A549 (cell line): ENCODE data around the gene SMARCA5. TPM values are rescaled to one million over a fixed set of nuclear protein-coding genes. Genes with fewer than 3 reads are reported as not detected.

ENCODE experiments used
- ATAC-seq, 2 experiments: fragments of 200-7000 bp in 1 of 2; fragments of >200 bp in 1 of 2; cut with Nextera tagmentation in 1 of 2; cut with Tn5 transposase in 1 of 2; 3 replicates each; pipeline versions ENCODE4 v1.8.0 to v1.9.1; 2018 to 2020; ENCODE audit warnings: mild to moderate bottlenecking in 1 of 2, moderate library complexity in 1 of 2
- CTCF ChIA-PET: fragments of 300-600 bp; sonication (Branson Sonifier 250); formaldehyde crosslinking; extraction: SDS; loops from one replicate; lab custom pipeline; 2021; ENCODE audit warnings: antibody characterized with exemption, inconsistent platforms; lab: Yijun Ruan, JAX
- POLR2A ChIA-PET: fragments of 350-600 bp; formaldehyde crosslinking; extraction: SDS; loops from one replicate; lab custom pipeline; 2021; ENCODE audit warnings: antibody characterized with exemption, inconsistent platforms; lab: Yijun Ruan, JAX
- DNase-seq, 2 experiments: peaks; one replicate each; pipeline versions ENCODE4 v3.0.0 to v3.0.0-alpha.2; 2011 to 2016; ENCODE audit warnings: low read depth in 1 of 2, low spot score in 1 of 2
- FAIRE-seq: peaks from 2 replicates; lab custom pipeline; 2011; peaks lifted over from hg19 to GRCh38; lab: Jason Lieb, UNC
- H3K27ac ChIP-seq, 2 experiments: fragments of >200 bp; sonication (Bioruptor Twin); formaldehyde crosslinking; 3 replicates each; pipeline ENCODE4 v1.5.1; 2016 to 2017
- H3K4me1 ChIP-seq: fragments of >200 bp; sonication (Bioruptor Twin); formaldehyde crosslinking; 3 replicates; pipeline ENCODE4 v1.6.1; 2016
- H3K4me2 ChIP-seq: fragments of >200 bp; sonication (Bioruptor Twin); formaldehyde crosslinking; 3 replicates; pipeline ENCODE4 v1.6.1; 2016
- H3K4me3 ChIP-seq: fragments of >200 bp; sonication (Bioruptor Twin); formaldehyde crosslinking; 3 replicates; pipeline ENCODE4 v1.5.1; 2016
- H3K9me3 ChIP-seq: fragments of >200 bp; sonication (Bioruptor Twin); formaldehyde crosslinking; 3 replicates; pipeline ENCODE4 v1.6.1; 2016
- CBX8 ChIP-seq: fragments of 200-600 bp; sonication (generic); IDR thresholded peaks from 2 replicates; pipeline ENCODE4 v1.6.1; 2016
- CTCF ChIP-seq: fragments of >200 bp; sonication (Bioruptor Twin); formaldehyde crosslinking; IDR thresholded peaks from 3 replicates; pipeline ENCODE4 v1.5.1; 2016
- E2F6 ChIP-seq: IDR thresholded peaks from 2 replicates; pipeline ENCODE4 v1.6.1; 2012; ENCODE audit warnings: low read depth, borderline replicate concordance
- EHF ChIP-seq: fragments of 250-450 bp; sonication (Bioruptor Pico); IDR thresholded peaks from 2 replicates; pipeline ENCODE4 v1.5.0; 2020; ENCODE audit warnings: mild to moderate bottlenecking
- EP300 ChIP-seq, 2 experiments: fragments of >200 bp; sonication (Bioruptor Twin); formaldehyde crosslinking; IDR thresholded peaks; 2 replicates in 1 of 2; 3 replicates in 1 of 2; pipeline ENCODE4 v1.6.1; 2016 to 2017
- FOSL2 ChIP-seq, 2 experiments: fragments of 450-650 bp in 1 of 2; fragments of >200 bp in 1 of 2; sonication (Bioruptor Twin) in 1 of 2; formaldehyde crosslinking; IDR thresholded peaks; 2 replicates each; pipeline versions ENCODE4 v1.5.0 to v1.6.1; 2016 to 2020; ENCODE audit warnings: mild to moderate bottlenecking in 1 of 2, moderate library complexity in 1 of 2
- FOXS1 ChIP-seq: fragments of 250-450 bp; sonication (Bioruptor Pico); IDR thresholded peaks from 2 replicates; pipeline ENCODE4 v1.5.0; 2020; ENCODE audit warnings: mild to moderate bottlenecking, moderate library complexity
- GATA3 ChIP-seq: IDR thresholded peaks from 2 replicates; pipeline ENCODE4 v1.6.1; 2012; ENCODE audit warnings: borderline replicate concordance
- KDM5A ChIP-seq: fragments of 200-600 bp; sonication (generic); IDR thresholded peaks from 2 replicates; pipeline ENCODE4 v1.6.1; 2016; ENCODE audit warnings: antibody characterized with exemption, mild to moderate bottlenecking
- NFE2L2 ChIP-seq: fragments of 150-350 bp; conservative IDR thresholded peaks from 2 replicates; pipeline ENCODE4 v1.6.1; 2014; ENCODE audit warnings: low read length
- RARB ChIP-seq: fragments of 250-450 bp; sonication (Bioruptor Pico); IDR thresholded peaks from 2 replicates; pipeline ENCODE4 v1.8.0; 2021; ENCODE audit warnings: mild to moderate bottlenecking, moderate library complexity
- RNF2 ChIP-seq: fragments of 200-600 bp; sonication (generic); IDR thresholded peaks from 2 replicates; pipeline ENCODE4 v1.6.1; 2016; ENCODE audit warnings: low read depth, mild to moderate bottlenecking, antibody characterized with exemption, moderate library complexity, borderline replicate concordance
- SMC3 ChIP-seq: fragments of >200 bp; sonication (Bioruptor Twin); formaldehyde crosslinking; IDR thresholded peaks from 3 replicates; pipeline ENCODE4 v1.6.1; 2018; ENCODE audit warnings: inconsistent platforms
- ZFP36 ChIP-seq: fragments of 450-650 bp; IDR thresholded peaks from 2 replicates; pipeline ENCODE4 v1.6.1; 2014; ENCODE audit warnings: borderline replicate concordance; ENCODE audit not compliant: partially characterized antibody
- ZNF302 ChIP-seq: fragments of 250-450 bp; sonication (Bioruptor Pico); IDR thresholded peaks from 2 replicates; pipeline ENCODE4 v1.9.0; 2021; ENCODE audit warnings: inconsistent platforms, mild to moderate bottlenecking, moderate library complexity
- WGBS: methylation state at CpG from one replicate; pipeline ENCODE4 v1.1.6; 2017; ENCODE audit errors: missing lambda C conversion rate; 5-methylcytosine and 5-hydroxymethylcytosine counted together
- polyA plus RNA-seq, 4 experiments: library from polyadenylated mRNA; depleted of rRNA in 3 of 4; stranded (reverse); fragments of >200 nt; fragmentation: RNase III in 1 of 4; extraction: RNeasy Plus Mini Kit Qiagen cat#74134 plus additional on column Dnase treatment in 1 of 4; gene quantifications; 2 replicates in 3 of 4; 3 replicates in 1 of 4; pipeline ENCODE4 v1.2.3, GENCODE V29; 2011 to 2017

SMARCA5 gene
- polyA plus RNA-seq, 2 of the 4 experiments (the other 2 are of a cell fraction), result 22.2 to 33.4 TPM

- CTCF ChIA-PET, result interaction anchor here (0.5 to 2.3 kb wide), 7 partner anchors 10 to 1685 kb away, joined by 3 to 6 read pairs (median 4); partner anchors contain the start of gene SMARCA5
- ATAC-seq (peak; percentile 73 to 85; a peak in 4 of 6 replicates), FAIRE-seq (no peak), DNase-seq (peak in 1 of 2 experiments; percentile 4)
- Histone ChIP-seq H3K27ac (no peak overlapping the region), H3K4me3 (no peak overlapping the region), H3K4me2 (0 out of 3 replicates have a peak overlapping the region, but pooled peaks have one; percentile 13), H3K4me1 (peaks cover 10% of the 10 kb centered on the region), H3K9me3 (no peaks in the 10 kb centered on the region)
- WGBS, result 42% methylated on average over 1 of the region's 1 CpG
- POLR2A ChIA-PET, result no interaction called here
- TF ChIP-seq CTCF (peak; percentile 36; the same call in 2 of the 3 replicates), CBX8 (no peak)
Observed at GRCh38 chr4:143531380-143531779, 17.9 kb downstream of the SMARCA5 start.

- TF ChIP-seq CBX8 (no peak), GATA3 (no peak), ZNF302 (no peak), CTCF (no peak), FOXS1 (no peak), EP300 (IDR thresholded peaks at IDR 0.05) (no peak), SMC3 (no peak), KDM5A (no peak), FOSL2 (IDR thresholded peaks at IDR 0.05) (no peak), FOSL2 (CRISPR knock-in tag; IDR thresholded peaks at IDR 0.05) (no peak), EHF (CRISPR knock-in tag) (no peak), E2F6 (no peak)
- TF ChIP-seq, all 56 proteins: peak for 0
- CTCF ChIA-PET, result interaction anchor here (0.5 to 2.3 kb wide), 5 partner anchors 11 to 201 kb away, joined by 3 to 6 read pairs (median 4); partner anchors contain the start of gene SMARCA5
- no peak; a peak in 1 of 6 replicates for ATAC-seq
Observed at GRCh38 chr4:143531788-143532491, 18.4 kb downstream of the SMARCA5 start.

GRCh38 chr4:143538979-143539669 lies 25.6 kb downstream of the SMARCA5 start:
- ATAC-seq, result no peak
- DNase-seq, result no peak
- TF ChIP-seq ZFP36, result no peak
- no peak for TF ChIP-seq RARB (CRISPR knock-in tag)
- TF ChIP-seq SMC3, result no peak
- no peak for TF ChIP-seq NFE2L2
- no peak for TF ChIP-seq RNF2
- TF ChIP-seq, all 56 proteins: peak for 0
- WGBS, result 97% methylated on average over 3 of the region's 4 CpGs
- no peak for FAIRE-seq
- CTCF ChIA-PET, result no interaction called here
- Histone ChIP-seq H3K9me3 (no peaks in the 10 kb centered on the region), H3K4me2 (no peak overlapping the region), H3K4me3 (no peak overlapping the region), H3K4me1 (no peaks in the 10 kb centered on the region), H3K27ac (no peak overlapping the region)
- POLR2A ChIA-PET, result no interaction called here

More at GRCh38 chr4:143531788-143532491, 18.4 kb downstream of the SMARCA5 start:
- Histone ChIP-seq H3K4me1 (peaks cover 10% of the 10 kb centered on the region), H3K4me3 (no peak overlapping the region), H3K4me2 (0 out of 3 replicates have a peak overlapping the region, but pooled peaks have one; percentile 13), H3K27ac (no peak overlapping the region), H3K9me3 (no peaks in the 10 kb centered on the region)
- POLR2A ChIA-PET, result no interaction called here
- DNase-seq, result no peak
- 69% methylated on average over 2 of the region's 2 CpGs for WGBS
- FAIRE-seq, result no peak
